Measurements from ENCODE around the gene PGBD1. TPM values are rescaled to one million over a fixed set of nuclear protein-coding genes. Genes with fewer than 3 reads are reported as not detected.

The PGBD1 gene
- total RNA-seq, 2 experiments from 2014 or later: 1.6 to 1.9 TPM

DNA sequence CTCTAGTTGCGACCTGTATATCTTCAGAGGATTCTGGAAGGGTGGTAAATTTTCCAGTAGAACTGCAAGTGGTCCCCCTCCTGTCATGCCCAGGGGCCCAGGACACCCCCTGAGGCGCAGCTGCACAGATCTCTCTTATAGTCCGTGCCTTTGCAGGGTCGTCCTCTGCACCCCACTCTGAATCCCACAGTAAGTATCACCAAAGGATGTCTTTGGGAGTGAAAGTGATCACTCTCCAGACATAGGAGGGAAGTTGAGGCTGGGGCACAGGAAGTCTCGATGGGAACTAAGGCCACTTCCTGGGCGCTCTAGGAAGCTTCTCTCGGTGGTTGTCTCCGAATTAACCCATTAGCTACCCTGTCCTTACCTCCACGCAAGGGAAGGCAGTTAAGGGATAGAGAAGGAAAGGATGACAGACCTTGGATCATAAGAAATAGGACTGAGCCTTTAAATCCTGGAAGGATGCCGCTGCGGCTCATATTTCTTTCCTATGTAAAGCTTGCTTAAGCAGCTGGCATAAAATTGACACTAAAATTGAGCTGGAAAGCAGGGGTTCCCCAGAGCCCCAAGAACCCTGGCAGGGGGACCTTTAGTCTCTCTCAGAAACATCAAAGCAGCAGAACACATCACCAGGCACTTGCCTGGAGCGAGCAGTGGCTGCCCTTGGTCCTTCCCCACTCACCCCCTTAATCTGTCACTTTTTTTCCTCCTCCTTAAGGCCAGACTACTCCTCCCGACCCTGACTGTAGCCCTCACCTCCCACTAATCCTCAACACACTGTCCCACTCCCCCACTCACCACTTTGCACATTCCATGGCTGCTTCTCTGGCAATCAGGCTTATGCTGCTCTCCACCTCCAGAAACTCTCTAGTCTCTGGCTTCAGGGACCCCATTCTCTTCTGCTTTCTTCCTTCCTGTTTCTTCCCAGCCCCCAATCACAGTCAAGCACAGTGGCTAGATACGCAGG lies 29.1 kb upstream of the PGBD1 start, which contains the start of gene ZKSCAN4:
Gene ZKSCAN4 (minus strand): TSS at position 261 of the 967 bp plus-strand sequence. CDS start 289 bp downstream, outside the sequence.
- no peaks in the 10 kb centered on the region for H3K9me3 Mint-ChIP-seq
- POLR2A ChIA-PET: interaction anchor here (0.5 to 1.9 kb wide), 7 partner anchors 11 to 352 kb away, joined by 3 to 12 read pairs (median 4); partner anchors contain the start of genes PGBD1, ZKSCAN8, ZSCAN16 and ZSCAN26
- no peaks in the 10 kb centered on the region for H3K27me3 Mint-ChIP-seq
- peak within 1 kb of the TSS; percentile 73 for H3K27ac Mint-ChIP-seq
- peaks cover 17% of the 10 kb centered on the region for H3K4me1 Mint-ChIP-seq (ENCODE audit: low read depth)
- CTCF ChIA-PET: interaction anchor here (0.8 to 1.0 kb wide), 4 partner anchors 15 to 104 kb away, joined by 3 to 10 read pairs (median 6); partner anchors contain the start of gene ZSCAN26
- peak; percentile 84 for DNase-seq
- peaks cover 6% of the 10 kb centered on the region for H3K36me3 Mint-ChIP-seq
- peak within 1 kb of the TSS; percentile 98 for H3K4me3 Mint-ChIP-seq
- intact Hi-C loops (cut with micrococcal nuclease): loop anchor here (1.0 to 5.0 kb wide), 4 partner anchors 15 to 170 kb away; partner anchors contain the start of genes ZKSCAN8, ZNF165, ZSCAN12 and ZSCAN26

DNA sequence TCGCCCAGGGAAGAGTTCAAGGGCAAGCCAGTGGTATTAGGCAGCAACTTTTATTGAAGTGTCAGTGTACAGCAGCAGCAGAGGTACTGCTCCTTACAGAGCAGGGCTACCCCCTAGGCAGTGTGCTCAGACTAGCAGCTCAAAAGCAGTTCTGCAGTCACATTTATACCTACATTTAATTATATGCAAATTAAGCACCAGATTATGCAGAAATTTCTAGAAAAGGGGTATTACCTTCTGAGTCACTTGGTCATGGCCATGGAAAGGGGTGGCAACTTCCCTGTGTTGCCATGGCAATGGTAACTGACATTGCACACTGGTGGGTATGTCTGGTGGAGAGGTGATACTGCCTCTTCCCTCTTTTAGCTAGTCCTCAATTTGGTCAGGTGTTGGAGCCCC lies 27.3 kb upstream of the PGBD1 start:
- peak; percentile 43 for DNase-seq
- intact Hi-C loops (cut with micrococcal nuclease): loop anchor here (5.0 kb wide), 1 partner anchor 172 kb away; the partner anchor contains the start of gene ZNF165

DNA sequence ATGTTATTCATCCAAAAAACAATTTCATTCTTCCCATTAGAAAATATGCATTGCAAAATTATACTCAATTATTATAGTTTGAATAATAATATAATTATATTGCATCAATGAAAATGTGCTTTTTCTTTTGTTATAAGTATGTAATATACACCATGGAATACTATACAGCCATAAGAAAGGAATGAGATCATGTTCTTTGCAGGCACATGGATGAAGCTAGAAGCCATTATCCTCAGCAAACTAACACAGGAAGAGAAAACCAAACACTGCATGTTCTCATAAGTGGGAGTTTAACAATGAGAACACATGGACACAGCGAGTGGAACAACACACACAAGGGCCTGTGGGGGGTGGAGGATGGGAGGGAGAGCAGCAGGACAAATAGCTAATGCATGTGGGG lies 24.3 kb upstream of the PGBD1 start:
- peaks cover 14% of the 10 kb centered on the region for H3K4me1 Mint-ChIP-seq (ENCODE audit: low read depth)
- POLR2A ChIA-PET: no interaction called here
- no peak overlapping the region for H3K4me3 Mint-ChIP-seq
- H3K36me3 Mint-ChIP-seq: peaks cover 7% of the 10 kb centered on the region
- CTCF ChIA-PET: no interaction called here
- intact Hi-C loops (cut with micrococcal nuclease): no loop called here
- H3K27ac Mint-ChIP-seq: no peak overlapping the region
- H3K9me3 Mint-ChIP-seq: no peaks in the 10 kb centered on the region
- no peak for DNase-seq
- peaks cover 4% of the 10 kb centered on the region for H3K27me3 Mint-ChIP-seq

More for the DNA sequence above, 27.3 kb upstream of the PGBD1 start:
- Mint-ChIP-seq H3K27me3 (no peaks in the 10 kb centered on the region), H3K4me1 (ENCODE audit: low read depth) (peaks cover 24% of the 10 kb centered on the region), H3K27ac (no peak overlapping the region), H3K36me3 (peaks cover 7% of the 10 kb centered on the region), H3K9me3 (no peaks in the 10 kb centered on the region), H3K4me3 (no peak overlapping the region)
- CTCF ChIA-PET: no interaction called here
- POLR2A ChIA-PET: interaction anchor here (1.4 kb wide), 1 partner anchor 13 kb away, joined by 5 read pairs; the partner anchor contains the start of gene ZSCAN26

DNA sequence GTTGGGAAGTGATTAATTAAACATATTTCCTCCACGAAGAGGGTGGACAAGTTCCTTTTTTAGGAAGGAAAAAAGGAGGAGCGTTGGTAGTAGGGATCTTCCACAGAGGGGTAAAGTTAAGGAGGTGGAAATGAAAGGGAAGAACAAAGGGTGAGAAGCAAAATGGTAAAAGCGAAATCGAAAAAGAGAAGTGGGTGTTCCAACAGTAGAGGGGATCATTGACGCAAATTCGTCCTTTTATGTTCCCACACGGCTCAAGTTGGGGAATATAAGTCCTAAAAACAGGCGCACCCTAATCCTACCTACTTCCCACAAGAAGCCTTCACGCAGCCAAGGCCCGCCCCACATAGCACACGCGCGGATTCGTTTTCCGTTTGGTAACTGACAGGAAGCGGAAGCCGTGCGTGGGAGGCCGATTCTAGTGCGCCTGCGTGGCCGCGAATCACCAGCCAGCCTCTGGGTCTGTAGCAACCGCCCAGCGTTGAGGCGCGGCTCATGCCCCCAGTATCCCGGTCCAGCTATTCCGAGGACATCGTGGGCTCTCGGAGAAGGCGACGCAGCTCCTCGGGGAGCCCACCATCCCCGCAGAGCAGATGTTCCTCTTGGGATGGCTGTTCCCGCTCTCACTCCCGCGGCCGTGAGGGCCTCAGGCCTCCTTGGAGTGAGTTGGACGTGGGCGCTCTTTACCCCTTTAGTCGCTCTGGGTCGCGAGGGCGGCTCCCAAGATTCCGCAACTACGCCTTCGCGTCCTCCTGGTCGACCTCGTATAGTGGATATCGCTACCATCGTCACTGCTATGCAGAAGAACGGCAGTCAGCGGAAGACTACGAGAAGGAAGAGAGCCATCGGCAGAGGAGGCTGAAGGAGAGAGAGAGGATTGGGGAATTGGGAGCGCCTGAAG lies 22.2 kb upstream of the PGBD1 start, which contains the start of gene NKAPL:
Gene NKAPL (plus strand): TSS at position 421 of the 901 bp plus-strand sequence. CDS start 75 bp downstream, at position 496.
- H3K36me3 Mint-ChIP-seq: peaks cover 7% of the 10 kb centered on the region
- H3K4me3 Mint-ChIP-seq: peak within 1 kb of the TSS; percentile 2
- peak; percentile 70 for DNase-seq
- CTCF ChIA-PET: no interaction called here
- no peaks in the 10 kb centered on the region for H3K9me3 Mint-ChIP-seq
- POLR2A ChIA-PET: no interaction called here
- H3K4me1 Mint-ChIP-seq (ENCODE audit: low read depth): peaks cover 7% of the 10 kb centered on the region
- H3K27me3 Mint-ChIP-seq: peaks cover 4% of the 10 kb centered on the region
- intact Hi-C loops (cut with micrococcal nuclease): no loop called here
- peak within 1 kb of the TSS; percentile 36 for H3K27ac Mint-ChIP-seq

DNA sequence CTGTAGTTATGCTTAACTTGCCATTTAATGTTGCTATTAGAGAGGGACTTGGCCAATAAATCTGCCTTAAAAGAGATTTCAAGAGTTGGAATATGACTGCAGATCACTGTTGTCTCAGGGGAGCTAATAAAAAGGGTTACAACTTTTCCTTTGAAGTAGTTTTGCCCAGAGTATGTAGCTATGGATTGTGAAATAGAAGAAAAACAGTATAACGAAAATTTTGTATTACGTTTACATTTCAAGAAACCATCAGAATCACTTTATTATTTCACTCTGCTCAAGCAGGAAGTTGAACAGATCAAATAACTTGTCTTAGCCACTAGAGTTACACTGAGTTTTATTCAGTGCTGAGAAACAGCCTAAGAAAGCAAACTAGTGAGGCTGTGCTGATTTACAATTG lies 17.4 kb upstream of the PGBD1 start:
- H3K27ac Mint-ChIP-seq: no peak overlapping the region
- DNase-seq: no peak
- H3K27me3 Mint-ChIP-seq: peaks cover 4% of the 10 kb centered on the region
- peaks cover 16% of the 10 kb centered on the region for H3K4me1 Mint-ChIP-seq (ENCODE audit: low read depth)
- no peak overlapping the region for H3K4me3 Mint-ChIP-seq
- intact Hi-C loops (cut with micrococcal nuclease): no loop called here
- no peaks in the 10 kb centered on the region for H3K9me3 Mint-ChIP-seq
- CTCF ChIA-PET: interaction anchor here (1.0 kb wide), 1 partner anchor 92 kb away, joined by 4 read pairs; no protein-coding TSS in a partner anchor
- H3K36me3 Mint-ChIP-seq: peaks cover under 1% of the 10 kb centered on the region
- POLR2A ChIA-PET: interaction anchor here (0.7 to 1.4 kb wide), 2 partner anchors 12 to 60 kb away, joined by 3 read pairs; partner anchors contain the start of gene ZKSCAN4

DNA sequence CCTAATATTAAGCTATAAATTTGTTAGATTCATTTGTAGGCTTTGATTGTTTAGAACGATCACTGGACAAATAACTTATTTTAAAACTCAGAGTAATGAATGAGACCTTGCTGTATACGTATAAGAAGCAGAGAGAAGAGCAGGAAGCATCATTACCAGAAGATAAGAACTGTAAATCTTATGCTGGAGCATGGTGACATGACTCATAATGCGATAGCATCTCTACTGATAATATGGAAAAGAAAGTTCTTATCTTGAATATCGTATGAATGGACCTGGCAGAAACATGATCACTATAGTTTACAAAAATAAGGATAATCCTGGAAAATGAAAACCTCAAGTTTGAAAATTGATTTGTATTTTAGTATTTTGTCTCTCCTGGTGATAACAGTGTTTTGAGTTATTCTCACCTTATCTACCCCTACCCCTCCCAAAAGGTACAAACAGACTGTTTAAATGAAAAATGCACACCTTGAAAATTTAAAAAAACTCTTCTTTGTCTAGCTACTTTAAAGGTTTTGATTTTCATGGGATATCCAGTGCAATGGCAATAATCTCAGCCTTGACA lies 16.5 kb upstream of the PGBD1 start:
- Mint-ChIP-seq H3K9me3 (no peaks in the 10 kb centered on the region), H3K4me1 (ENCODE audit: low read depth) (peaks cover 23% of the 10 kb centered on the region), H3K4me3 (no peak overlapping the region), H3K27ac (no peak overlapping the region), H3K27me3 (no peaks in the 10 kb centered on the region), H3K36me3 (peaks cover 2% of the 10 kb centered on the region)
- CTCF ChIA-PET: no interaction called here
- no peak for DNase-seq
- intact Hi-C loops (cut with micrococcal nuclease): loop anchor here (5.0 kb wide), 4 partner anchors 53 to 183 kb away; partner anchors contain the start of genes ZNF165, ZSCAN12 and ZSCAN31
- POLR2A ChIA-PET: no interaction called here

DNA sequence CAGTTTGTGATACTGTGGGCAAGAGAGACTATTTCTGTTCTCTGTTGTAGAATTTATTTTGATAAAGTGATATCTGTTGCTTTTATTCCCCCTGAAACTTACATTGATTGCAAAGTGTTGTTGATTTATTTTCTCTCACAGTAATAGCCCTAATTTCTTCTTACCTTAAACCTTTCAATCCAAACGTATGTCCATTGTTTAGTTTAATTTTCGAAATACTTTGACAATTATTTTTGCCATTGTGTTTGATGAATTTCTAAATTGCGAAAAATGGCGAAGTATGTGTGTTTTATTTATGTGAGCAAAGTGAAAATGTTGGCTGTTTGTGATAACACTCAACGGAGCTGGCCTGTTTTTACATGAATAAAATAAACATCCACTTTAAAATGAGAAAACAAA lies 14.8 kb upstream of the PGBD1 start:
- no peak overlapping the region for H3K27ac Mint-ChIP-seq
- DNase-seq: no peak
- H3K9me3 Mint-ChIP-seq: no peaks in the 10 kb centered on the region
- no peak overlapping the region for H3K4me3 Mint-ChIP-seq
- POLR2A ChIA-PET: interaction anchor here (0.8 to 2.0 kb wide), 9 partner anchors 13 to 401 kb away, joined by 3 to 12 read pairs (median 5); partner anchors contain the start of genes ZKSCAN4 and ZSCAN31
- CTCF ChIA-PET: interaction anchor here (0.7 to 2.4 kb wide), 4 partner anchors 14 to 89 kb away, joined by 3 to 13 read pairs (median 6); partner anchors contain the start of gene ZKSCAN4
- H3K27me3 Mint-ChIP-seq: no peaks in the 10 kb centered on the region
- H3K36me3 Mint-ChIP-seq: peaks cover 2% of the 10 kb centered on the region
- H3K4me1 Mint-ChIP-seq (ENCODE audit: low read depth): peaks cover 36% of the 10 kb centered on the region
- intact Hi-C loops (cut with micrococcal nuclease): loop anchor here (5.0 kb wide), 4 partner anchors 54 to 184 kb away; partner anchors contain the start of genes ZNF165, ZSCAN12 and ZSCAN31

DNA sequence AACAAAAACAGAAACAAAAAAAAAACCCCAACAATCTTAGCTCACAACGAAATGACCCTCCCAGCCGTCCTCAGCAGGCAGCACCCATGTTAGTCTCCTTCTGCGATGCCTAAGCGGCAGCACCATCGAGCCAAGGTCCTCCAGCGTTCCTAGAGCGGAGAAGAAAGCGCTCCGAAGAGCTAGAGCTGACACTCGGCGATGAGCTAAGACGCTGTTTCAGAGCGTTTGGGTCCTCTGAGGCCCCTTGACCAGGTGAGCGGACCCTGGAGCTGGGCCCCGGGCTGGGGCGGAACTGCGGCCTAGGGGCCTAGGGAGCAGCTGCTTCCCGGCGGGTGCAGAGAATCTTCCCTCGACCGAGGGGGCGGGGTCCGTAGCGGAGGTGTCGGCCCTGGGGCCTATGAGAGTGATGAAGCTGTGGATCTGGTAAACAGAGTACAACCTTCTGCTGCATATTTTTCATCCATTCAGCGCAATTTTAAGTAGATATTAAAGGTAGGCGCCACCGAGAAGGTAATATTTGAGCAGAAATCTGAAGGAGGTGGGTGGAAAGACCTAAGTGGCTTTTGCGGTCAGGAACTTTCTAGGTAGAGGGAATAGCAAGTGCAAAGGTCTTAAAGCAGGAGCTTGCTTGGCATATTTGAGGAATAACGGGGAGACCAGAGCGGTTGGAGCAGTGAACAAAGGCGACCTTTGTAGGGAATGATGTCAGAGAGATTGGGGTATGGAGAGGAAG lies 14.2 kb upstream of the PGBD1 start, which contains the start of gene ZSCAN26:
Gene ZSCAN26 (plus strand): TSS at position 182 of the 733 bp plus-strand sequence. CDS start 4,777 bp downstream, outside the sequence.
- intact Hi-C loops (cut with micrococcal nuclease): loop anchor here (1.0 to 5.0 kb wide), 7 partner anchors 14 to 185 kb away; partner anchors contain the start of genes PGBD1, ZKSCAN4, ZNF165 and ZSCAN12
- Mint-ChIP-seq H3K9me3 (no peaks in the 10 kb centered on the region), H3K27me3 (no peaks in the 10 kb centered on the region), H3K4me3 (no peak within 1 kb of the TSS), H3K27ac (no peak within 1 kb of the TSS), H3K36me3 (peaks cover 7% of the 10 kb centered on the region), H3K4me1 (ENCODE audit: low read depth) (peaks cover 36% of the 10 kb centered on the region)
- ChIA-PET POLR2A (interaction anchor here (0.8 to 2.0 kb wide), 9 partner anchors 13 to 401 kb away, joined by 3 to 12 read pairs (median 5); partner anchors contain the start of genes ZKSCAN4 and ZSCAN31), CTCF (interaction anchor here (0.7 to 2.4 kb wide), 5 partner anchors 15 to 89 kb away, joined by 3 to 13 read pairs (median 3); partner anchors contain the start of gene ZKSCAN4)
- DNase-seq: peak; percentile 89

DNA sequence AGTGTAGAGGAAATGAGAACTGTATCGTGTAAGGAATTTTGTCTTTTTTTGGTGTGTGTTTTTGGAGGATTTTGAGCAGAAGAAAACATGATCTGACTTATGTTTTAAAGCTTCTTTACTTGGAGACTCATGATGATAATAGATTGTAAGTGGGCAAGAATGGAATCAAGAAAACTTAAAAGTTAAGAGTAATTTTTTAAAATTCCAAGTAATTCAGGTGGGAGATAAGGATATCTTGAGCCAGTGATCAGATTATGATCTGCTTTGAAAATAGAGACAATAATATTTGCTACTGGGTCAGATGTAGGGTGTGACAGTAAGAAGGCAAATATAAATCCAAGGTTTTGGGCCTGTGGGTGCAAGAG lies 13.7 kb upstream of the PGBD1 start:
- ChIA-PET CTCF (interaction anchor here (1.0 to 2.4 kb wide), 3 partner anchors 15 to 88 kb away, joined by 3 to 13 read pairs (median 10); partner anchors contain the start of gene ZKSCAN4), POLR2A (interaction anchor here (1.1 to 2.0 kb wide), 6 partner anchors 14 to 402 kb away, joined by 3 to 12 read pairs (median 6); partner anchors contain the start of genes ZKSCAN4 and ZSCAN31)
- Mint-ChIP-seq H3K27ac (no peak overlapping the region), H3K36me3 (peaks cover 13% of the 10 kb centered on the region), H3K27me3 (no peaks in the 10 kb centered on the region), H3K4me3 (no peak overlapping the region), H3K4me1 (ENCODE audit: low read depth) (peaks cover 36% of the 10 kb centered on the region), H3K9me3 (no peaks in the 10 kb centered on the region)
- intact Hi-C loops (cut with micrococcal nuclease): loop anchor here (1.0 to 5.0 kb wide), 7 partner anchors 14 to 185 kb away; partner anchors contain the start of genes PGBD1, ZKSCAN4, ZNF165 and ZSCAN12
- DNase-seq: no peak

DNA sequence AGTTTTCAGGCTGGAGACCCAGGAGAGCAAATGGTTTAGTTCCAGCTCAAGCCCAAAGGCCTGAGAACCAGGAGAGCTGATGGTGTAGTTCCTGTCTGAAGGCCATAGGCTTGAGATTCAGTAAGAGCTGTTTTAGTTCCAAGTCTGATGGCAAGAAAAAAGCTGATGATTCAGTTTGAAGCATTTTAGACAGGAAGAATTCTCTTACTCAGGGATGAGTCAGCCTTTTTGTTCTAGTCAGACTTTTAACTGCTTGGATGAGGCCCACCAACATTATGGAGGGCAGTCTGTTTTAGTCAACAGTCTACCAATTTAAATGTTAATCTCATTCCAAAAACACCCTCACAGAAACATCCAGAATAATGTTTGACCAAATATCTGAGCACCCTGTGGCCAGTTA lies 11.9 kb upstream of the PGBD1 start:
- no peaks in the 10 kb centered on the region for H3K27me3 Mint-ChIP-seq
- H3K27ac Mint-ChIP-seq: peak overlapping the region; percentile 80
- peaks cover 36% of the 10 kb centered on the region for H3K4me1 Mint-ChIP-seq (ENCODE audit: low read depth)
- no peaks in the 10 kb centered on the region for H3K9me3 Mint-ChIP-seq
- no peak overlapping the region for H3K4me3 Mint-ChIP-seq
- ChIA-PET POLR2A (interaction anchor here (1.9 kb wide), 1 partner anchor 17 kb away, joined by 4 read pairs; the partner anchor contains the start of gene ZKSCAN4), CTCF (interaction anchor here (1.3 kb wide), 1 partner anchor 12 kb away, joined by 4 read pairs; the partner anchor contains the start of gene PGBD1)
- intact Hi-C loops (cut with micrococcal nuclease): loop anchor here (5.0 kb wide), 4 partner anchors 57 to 187 kb away; partner anchors contain the start of genes ZNF165, ZSCAN12 and ZSCAN31
- peak; percentile 23 for DNase-seq
- peaks cover 20% of the 10 kb centered on the region for H3K36me3 Mint-ChIP-seq

Measured in activated CD4-positive, alpha-beta memory T cell treated with anti-CD3 and anti-CD28 coated beads for 36 hours (primary cell).